Neutrophil (primary cell): ENCODE results near the gene GIPC2.

Experiments
- H3K27ac ChIP-seq: fragments of 200-600 bp; sonication (generic); 2 replicates; pipeline ENCODE4 v1.5.1; 2016; ENCODE audit warnings: mild to moderate bottlenecking, moderate library complexity
- H3K27me3 ChIP-seq: fragments of 200-600 bp; sonication (generic); 2 replicates; pipeline ENCODE4 v1.6.0; 2016; ENCODE audit warnings: mild to moderate bottlenecking
- H3K36me3 ChIP-seq: fragments of 200-600 bp; sonication (generic); 2 replicates; pipeline ENCODE4 v1.5.1; 2017
- H3K4me1 ChIP-seq, 2 experiments: fragments of 200-600 bp in 1 of 2; sonication (generic) in 1 of 2; 1 replicate in 1 of 2; 2 replicates in 1 of 2; pipeline versions ENCODE4 v1.5.1 to v1.6.1; 2013 to 2016; ENCODE audit warnings: low read depth in 1 of 2, low read length in 1 of 2, mild to moderate bottlenecking in 1 of 2, moderate library complexity in 1 of 2; ENCODE audit not compliant: control insufficient read depth in 1 of 2, insufficient read depth in 1 of 2
- H3K4me3 ChIP-seq, 2 experiments: fragments of 200-600 bp in 1 of 2; sonication (generic) in 1 of 2; 1 replicate in 1 of 2; 2 replicates in 1 of 2; pipeline ENCODE4 v1.5.1; 2013 to 2016; ENCODE audit warnings: low read depth in 1 of 2, low read length in 1 of 2, mild to moderate bottlenecking in 1 of 2, moderate library complexity in 1 of 2
- H3K9me3 ChIP-seq: fragments of 200-600 bp; sonication (generic); 2 replicates; pipeline ENCODE4 v1.5.1; 2016
- TF ChIP-seq, protein P1 (sequence below): fragments of 200-600 bp; sonication (generic); IDR thresholded peaks from 2 replicates; pipeline ENCODE4 v1.5.1; 2016; ENCODE audit warnings: antibody characterized with exemption

The GIPC2 gene

DNA sequence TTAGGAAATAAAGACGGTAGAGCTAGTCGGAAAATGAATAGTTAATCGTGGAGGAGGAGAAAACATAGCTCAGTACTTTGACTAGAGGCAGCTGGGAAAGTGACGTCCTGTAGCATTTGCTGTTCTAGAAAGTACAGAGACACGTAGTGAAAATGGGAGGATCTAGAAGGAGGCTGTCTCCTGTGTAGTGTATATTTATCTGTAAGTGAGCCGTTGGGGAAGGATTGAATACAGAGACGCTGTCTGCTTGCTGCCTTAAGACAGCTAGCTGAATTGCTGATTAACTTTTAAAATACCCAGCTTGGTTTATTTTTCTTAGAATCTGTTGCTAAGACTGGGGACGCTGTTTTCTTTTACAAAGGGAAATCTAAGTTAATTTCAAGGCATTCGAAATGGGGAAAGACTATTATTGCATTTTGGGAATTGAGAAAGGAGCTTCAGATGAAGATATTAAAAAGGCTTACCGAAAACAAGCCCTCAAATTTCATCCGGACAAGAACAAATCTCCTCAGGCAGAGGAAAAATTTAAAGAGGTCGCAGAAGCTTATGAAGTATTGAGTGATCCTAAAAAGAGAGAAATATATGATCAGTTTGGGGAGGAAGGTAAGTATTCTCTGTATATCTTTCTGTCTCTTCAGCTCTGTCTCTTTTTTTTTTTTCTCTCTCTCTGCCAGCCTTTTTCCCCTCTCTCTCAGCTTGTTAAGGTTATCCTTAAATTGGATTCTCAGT is 40.9 kb upstream of the GIPC2 start, which contains the start of gene DNAJB4:
Gene DNAJB4, plus strand, starts transcription at position 221 of the 729 bp plus-strand sequence. Its CDS starts 172 bp downstream, at position 393.
- TF ChIP-seq, protein P1, sequence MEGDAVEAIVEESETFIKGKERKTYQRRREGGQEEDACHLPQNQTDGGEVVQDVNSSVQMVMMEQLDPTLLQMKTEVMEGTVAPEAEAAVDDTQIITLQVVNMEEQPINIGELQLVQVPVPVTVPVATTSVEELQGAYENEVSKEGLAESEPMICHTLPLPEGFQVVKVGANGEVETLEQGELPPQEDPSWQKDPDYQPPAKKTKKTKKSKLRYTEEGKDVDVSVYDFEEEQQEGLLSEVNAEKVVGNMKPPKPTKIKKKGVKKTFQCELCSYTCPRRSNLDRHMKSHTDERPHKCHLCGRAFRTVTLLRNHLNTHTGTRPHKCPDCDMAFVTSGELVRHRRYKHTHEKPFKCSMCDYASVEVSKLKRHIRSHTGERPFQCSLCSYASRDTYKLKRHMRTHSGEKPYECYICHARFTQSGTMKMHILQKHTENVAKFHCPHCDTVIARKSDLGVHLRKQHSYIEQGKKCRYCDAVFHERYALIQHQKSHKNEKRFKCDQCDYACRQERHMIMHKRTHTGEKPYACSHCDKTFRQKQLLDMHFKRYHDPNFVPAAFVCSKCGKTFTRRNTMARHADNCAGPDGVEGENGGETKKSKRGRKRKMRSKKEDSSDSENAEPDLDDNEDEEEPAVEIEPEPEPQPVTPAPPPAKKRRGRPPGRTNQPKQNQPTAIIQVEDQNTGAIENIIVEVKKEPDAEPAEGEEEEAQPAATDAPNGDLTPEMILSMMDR = no peak
- H3K4me3 ChIP-seq = peak within 1 kb of the TSS; percentile 51 to 55

DNA sequence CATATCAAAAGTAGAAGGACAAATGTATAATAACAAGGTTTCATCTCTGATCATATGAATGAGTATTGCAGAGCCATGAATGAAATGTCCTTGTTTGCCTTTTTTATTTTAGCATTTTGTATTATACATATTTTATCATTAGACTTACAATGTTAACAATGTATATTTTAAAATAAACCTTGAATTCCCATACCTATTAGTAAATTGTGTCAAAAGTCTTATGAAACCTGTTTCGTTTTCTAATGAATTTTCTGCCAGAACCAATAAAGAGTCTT is 40.4 kb upstream of the GIPC2 start:
- H3K9me3 ChIP-seq = no peaks in the 10 kb centered on the region
- H3K27me3 ChIP-seq = no peaks in the 10 kb centered on the region
- no peaks in the 10 kb centered on the region for H3K36me3 ChIP-seq
- H3K4me3 ChIP-seq = peak overlapping the region; percentile 51 to 55
- H3K4me1 ChIP-seq = peaks cover 20 to 33% of the 10 kb centered on the region in 2 experiments
- peak overlapping the region; percentile 24 for H3K27ac ChIP-seq
- TF ChIP-seq, protein P1 = no peak

More for the DNA sequence above, 40.9 kb upstream of the GIPC2 start, which contains the start of gene DNAJB4:
- Histone ChIP-seq H3K27me3 (no peaks in the 10 kb centered on the region), H3K36me3 (no peaks in the 10 kb centered on the region), H3K4me1 (peaks cover 20 to 33% of the 10 kb centered on the region in 2 experiments), H3K27ac (peak within 1 kb of the TSS; percentile 74), H3K9me3 (no peaks in the 10 kb centered on the region)

DNA sequence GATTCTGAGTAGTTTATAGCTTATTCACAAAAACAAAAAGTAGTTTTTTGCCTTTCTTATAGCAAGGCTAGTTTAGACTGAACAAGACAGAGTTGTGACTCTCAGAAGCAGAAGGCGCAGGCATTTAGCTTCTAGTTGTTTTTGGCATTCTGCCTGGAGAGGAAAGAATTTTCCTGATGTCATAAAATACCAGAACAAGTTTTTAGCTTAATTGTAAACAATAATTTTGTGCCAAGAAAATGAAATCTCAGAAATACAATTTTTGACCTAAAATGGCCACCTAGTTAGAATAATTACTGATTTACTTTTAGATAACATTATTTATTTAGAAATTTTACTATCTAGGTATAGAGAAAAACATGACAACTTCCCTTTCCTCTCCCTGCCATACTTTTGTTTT is 40.0 kb upstream of the GIPC2 start:
- Histone ChIP-seq H3K4me3 (no peak overlapping the region), H3K9me3 (no peaks in the 10 kb centered on the region), H3K27ac (peak overlapping the region; percentile 24), H3K4me1 (peaks cover 20 to 33% of the 10 kb centered on the region in 2 experiments), H3K27me3 (no peaks in the 10 kb centered on the region), H3K36me3 (no peaks in the 10 kb centered on the region)
- TF ChIP-seq, protein P1 = no peak

DNA sequence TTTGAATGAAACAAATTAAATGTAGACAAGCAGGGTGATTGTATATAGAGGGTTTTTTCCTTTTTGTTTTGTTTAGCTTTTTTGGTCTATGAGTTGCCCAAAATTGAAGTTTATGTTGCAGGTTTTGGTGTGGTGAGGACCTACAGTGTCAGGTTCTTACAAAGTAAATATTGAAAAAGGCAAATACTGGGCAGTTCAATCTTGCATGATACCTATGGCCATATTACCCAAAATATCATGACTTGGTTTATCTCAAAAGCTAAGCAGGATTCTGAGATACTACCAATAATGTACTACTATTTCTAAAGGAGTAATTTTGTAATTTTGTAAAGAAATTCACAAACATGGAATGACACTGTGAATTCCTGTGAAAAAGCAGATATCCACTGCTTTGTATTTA is 39.2 kb upstream of the GIPC2 start:
- Histone ChIP-seq H3K27ac (no peak overlapping the region), H3K4me3 (no peak overlapping the region), H3K36me3 (no peaks in the 10 kb centered on the region), H3K27me3 (no peaks in the 10 kb centered on the region), H3K4me1 (peaks cover 20 to 33% of the 10 kb centered on the region in 2 experiments), H3K9me3 (no peaks in the 10 kb centered on the region)
- TF ChIP-seq, protein P1 = no peak

DNA sequence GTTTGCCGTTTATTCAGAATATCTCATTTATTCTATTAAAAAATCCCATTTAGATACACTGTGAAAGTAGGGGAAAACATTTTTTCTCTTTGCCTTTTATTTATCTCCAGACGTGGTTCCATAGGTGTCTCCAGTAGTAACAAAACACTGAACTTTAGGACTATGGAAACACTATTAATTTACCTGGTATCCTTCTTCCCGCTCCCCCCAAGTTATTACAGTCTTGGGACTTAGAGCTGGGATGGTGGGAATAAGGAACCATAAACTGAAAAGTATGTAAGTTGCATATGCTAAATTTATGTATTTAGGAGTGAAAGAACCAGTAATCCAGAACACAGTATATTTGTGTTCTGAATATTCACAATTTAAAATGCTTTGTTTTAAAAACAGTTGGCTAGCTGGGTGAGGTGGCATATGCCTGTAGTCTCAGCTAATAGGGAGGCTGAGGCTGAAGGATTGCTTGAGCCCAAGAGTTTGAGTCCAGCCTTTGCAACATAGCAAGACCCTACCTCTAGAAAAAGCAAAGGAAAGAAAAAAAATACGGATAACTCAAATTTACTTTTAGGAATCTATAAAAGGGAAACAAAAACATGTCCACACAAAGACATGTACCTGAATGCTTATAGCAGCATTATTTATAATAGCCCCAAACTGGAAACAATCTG is 38.0 kb upstream of the GIPC2 start:
- Histone ChIP-seq H3K27ac (no peak overlapping the region), H3K27me3 (no peaks in the 10 kb centered on the region), H3K9me3 (no peaks in the 10 kb centered on the region), H3K4me3 (no peak overlapping the region), H3K4me1 (peaks cover 20 to 33% of the 10 kb centered on the region in 2 experiments), H3K36me3 (no peaks in the 10 kb centered on the region)
- TF ChIP-seq, protein P1 = no peak
